Osteocyte (in vitro differentiated cells): Measurements from ENCODE around the gene GRHL3. TPM values are rescaled to one million over a fixed set of nuclear protein-coding genes. Genes with fewer than 3 reads are reported as not detected.

Experiments
- DNase-seq: peaks from one replicate; pipeline ENCODE4 v3.0.0; 2021; ENCODE audit warnings: mixed read lengths; ENCODE audit not compliant: unreplicated experiment; ENCODE audit errors: extremely low spot score
- H3K27ac Mint-ChIP-seq: one replicate; pipeline ENCODE4 v1.8.0; 2021; ENCODE audit warnings: mild to moderate bottlenecking, mixed read lengths; ENCODE audit not compliant: unreplicated experiment
- H3K27me3 Mint-ChIP-seq: one replicate; pipeline ENCODE4 v1.8.0; 2021; ENCODE audit warnings: mixed read lengths; ENCODE audit not compliant: unreplicated experiment
- H3K36me3 Mint-ChIP-seq: one replicate; pipeline ENCODE4 v1.8.0; 2021; ENCODE audit warnings: mixed read lengths; ENCODE audit not compliant: unreplicated experiment
- H3K4me1 Mint-ChIP-seq: one replicate; pipeline ENCODE4 v1.8.0; 2021; ENCODE audit warnings: mixed read lengths; ENCODE audit not compliant: unreplicated experiment
- H3K4me3 Mint-ChIP-seq: one replicate; pipeline ENCODE4 v1.8.0; 2021; ENCODE audit warnings: mild to moderate bottlenecking, moderate library complexity, mixed read lengths; ENCODE audit not compliant: unreplicated experiment
- H3K9me3 Mint-ChIP-seq: one replicate; pipeline ENCODE4 v1.8.0; 2021; ENCODE audit warnings: mixed read lengths; ENCODE audit not compliant: unreplicated experiment
- total RNA-seq: library from RNA; stranded (reverse); gene quantifications from 2 replicates; pipeline ENCODE4 v1.2.1, GENCODE V29; 2021
- TF ChIP-seq, protein P1 (sequence below): fragments of 200-600 bp; sonication (generic); IDR thresholded peaks from 2 replicates; pipeline ENCODE4 v1.5.0; 2021; ENCODE audit warnings: antibody characterized with exemption, mild to moderate bottlenecking, moderate library complexity

GRHL3 gene
- total RNA-seq, 1 donor from 2014 or later = not detected

DNA sequence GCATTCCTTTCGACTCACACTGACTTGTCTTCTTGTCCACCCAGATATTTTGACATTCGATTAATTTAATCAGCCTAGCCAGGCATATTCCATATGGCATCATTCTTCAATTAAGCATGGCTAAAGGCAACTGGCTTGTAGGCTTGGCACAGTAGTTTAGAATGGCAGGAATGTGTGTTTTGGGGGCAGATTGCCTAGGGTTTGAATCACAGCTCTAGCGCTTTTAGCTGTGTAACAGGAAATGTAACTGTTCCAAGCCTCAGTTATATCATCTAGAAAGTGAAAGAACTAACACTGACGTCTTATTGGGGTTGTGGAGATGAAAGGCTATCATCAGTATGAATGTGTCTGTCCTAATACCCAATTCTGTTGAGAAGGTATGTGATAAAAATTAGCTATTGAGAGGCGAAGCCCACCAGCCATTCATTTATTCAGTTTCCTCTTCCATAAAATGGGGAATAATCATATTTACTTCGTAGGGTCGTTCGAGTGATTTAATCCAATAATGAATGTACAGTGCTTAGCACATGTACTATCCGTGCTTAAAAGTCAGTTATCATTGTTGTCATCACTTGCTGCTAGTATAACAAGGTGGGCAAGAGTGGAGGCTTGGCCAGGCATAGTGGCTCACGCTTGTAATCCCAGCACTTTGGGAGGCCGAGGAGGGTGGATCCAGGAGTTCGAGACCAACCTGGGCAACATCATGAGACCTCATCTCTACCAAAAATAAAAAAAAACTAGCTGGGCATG, 41.6 kb upstream of the GRHL3 start:
- Mint-ChIP-seq H3K4me3 (no peak overlapping the region), H3K36me3 (peaks cover 6% of the 10 kb centered on the region), H3K27ac (no peak overlapping the region), H3K4me1 (peaks cover 6% of the 10 kb centered on the region), H3K9me3 (peaks cover 14% of the 10 kb centered on the region), H3K27me3 (peaks cover 10% of the 10 kb centered on the region)
- TF ChIP-seq, protein P1, sequence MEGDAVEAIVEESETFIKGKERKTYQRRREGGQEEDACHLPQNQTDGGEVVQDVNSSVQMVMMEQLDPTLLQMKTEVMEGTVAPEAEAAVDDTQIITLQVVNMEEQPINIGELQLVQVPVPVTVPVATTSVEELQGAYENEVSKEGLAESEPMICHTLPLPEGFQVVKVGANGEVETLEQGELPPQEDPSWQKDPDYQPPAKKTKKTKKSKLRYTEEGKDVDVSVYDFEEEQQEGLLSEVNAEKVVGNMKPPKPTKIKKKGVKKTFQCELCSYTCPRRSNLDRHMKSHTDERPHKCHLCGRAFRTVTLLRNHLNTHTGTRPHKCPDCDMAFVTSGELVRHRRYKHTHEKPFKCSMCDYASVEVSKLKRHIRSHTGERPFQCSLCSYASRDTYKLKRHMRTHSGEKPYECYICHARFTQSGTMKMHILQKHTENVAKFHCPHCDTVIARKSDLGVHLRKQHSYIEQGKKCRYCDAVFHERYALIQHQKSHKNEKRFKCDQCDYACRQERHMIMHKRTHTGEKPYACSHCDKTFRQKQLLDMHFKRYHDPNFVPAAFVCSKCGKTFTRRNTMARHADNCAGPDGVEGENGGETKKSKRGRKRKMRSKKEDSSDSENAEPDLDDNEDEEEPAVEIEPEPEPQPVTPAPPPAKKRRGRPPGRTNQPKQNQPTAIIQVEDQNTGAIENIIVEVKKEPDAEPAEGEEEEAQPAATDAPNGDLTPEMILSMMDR = no peak
- DNase-seq = no peak

DNA sequence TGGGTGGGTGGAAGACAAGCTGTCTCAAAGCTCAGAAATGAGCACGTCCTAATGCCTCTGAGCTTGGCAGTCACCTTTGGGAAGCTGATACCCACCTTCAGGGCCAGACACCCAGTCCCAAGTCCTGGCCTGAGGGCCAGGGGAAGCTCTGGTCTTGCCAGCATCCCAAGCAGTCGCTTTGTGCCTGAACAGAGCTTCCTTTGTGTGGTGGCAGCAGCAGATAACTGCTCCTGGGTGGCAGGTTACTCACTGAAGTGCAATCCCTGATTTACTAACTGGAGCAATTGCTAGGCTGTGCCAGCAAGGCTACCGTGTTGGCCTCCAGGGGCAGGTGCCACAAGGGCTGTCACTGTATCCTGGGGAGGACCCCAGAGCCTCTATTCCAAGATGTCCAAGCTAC, 40.4 kb upstream of the GRHL3 start:
- TF ChIP-seq, protein P1 = no peak
- H3K4me1 Mint-ChIP-seq = peaks cover 6% of the 10 kb centered on the region
- H3K9me3 Mint-ChIP-seq = peaks cover 6% of the 10 kb centered on the region
- peaks cover 3% of the 10 kb centered on the region for H3K36me3 Mint-ChIP-seq
- H3K4me3 Mint-ChIP-seq = no peak overlapping the region
- H3K27ac Mint-ChIP-seq = no peak overlapping the region
- DNase-seq = no peak
- peaks cover 9% of the 10 kb centered on the region for H3K27me3 Mint-ChIP-seq

DNA sequence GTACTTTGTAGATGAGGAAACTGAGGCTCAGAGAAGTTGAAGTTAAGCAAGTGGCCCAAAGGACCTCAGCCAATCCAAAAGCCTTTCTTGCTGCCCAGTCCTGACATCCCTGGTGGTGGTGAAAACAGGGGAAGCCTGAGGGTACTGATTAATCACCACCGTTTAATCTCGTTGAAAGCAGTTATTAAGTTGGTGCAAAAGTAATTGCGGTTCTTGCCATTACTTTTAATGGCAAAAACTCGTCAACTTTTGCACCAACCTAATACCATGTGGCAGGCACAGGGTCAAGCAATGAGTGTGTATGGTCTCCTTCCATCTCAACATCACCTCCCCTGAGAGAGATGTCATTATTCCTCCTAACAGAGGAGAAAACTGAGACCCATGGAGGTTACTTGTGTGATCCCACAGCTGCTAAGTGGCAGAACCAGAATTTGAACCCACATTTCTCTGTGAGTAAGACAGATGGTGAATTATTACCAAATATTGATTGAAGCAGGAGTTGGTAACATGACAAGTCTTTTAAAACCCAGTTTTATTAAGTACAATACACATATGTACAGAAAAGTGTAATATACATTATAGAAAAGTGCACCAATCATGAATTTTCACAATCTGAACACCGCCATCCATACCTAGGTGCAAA, 39.4 kb upstream of the GRHL3 start:
- no peak overlapping the region for H3K4me3 Mint-ChIP-seq
- H3K4me1 Mint-ChIP-seq = peaks cover 11% of the 10 kb centered on the region
- no peaks in the 10 kb centered on the region for H3K36me3 Mint-ChIP-seq
- no peak for DNase-seq
- H3K27me3 Mint-ChIP-seq = peaks cover 5% of the 10 kb centered on the region
- peaks cover 3% of the 10 kb centered on the region for H3K9me3 Mint-ChIP-seq
- no peak overlapping the region for H3K27ac Mint-ChIP-seq
- TF ChIP-seq, protein P1 = no peak

DNA sequence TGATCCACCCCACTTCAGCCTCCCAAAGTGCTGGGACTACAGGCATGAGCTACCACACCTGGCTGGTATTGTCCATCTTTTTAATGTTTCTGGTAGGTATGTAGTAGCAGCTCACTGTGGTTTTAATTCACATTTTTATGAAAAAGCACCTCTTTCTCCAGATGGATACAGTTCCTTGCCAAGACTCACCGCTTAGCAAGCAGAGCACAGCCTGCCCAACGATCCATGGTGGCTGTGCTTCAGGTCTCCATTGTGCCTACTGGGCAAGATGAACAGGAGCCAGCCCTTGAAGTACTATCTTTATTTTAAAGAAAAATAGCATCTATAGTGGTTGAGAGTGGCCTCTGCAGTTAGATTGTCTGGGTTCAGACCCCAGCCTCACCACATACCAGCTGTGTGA, 37.6 kb upstream of the GRHL3 start:
- Mint-ChIP-seq H3K9me3 (peaks cover 3% of the 10 kb centered on the region), H3K4me1 (peaks cover 11% of the 10 kb centered on the region), H3K4me3 (no peak overlapping the region), H3K36me3 (no peaks in the 10 kb centered on the region), H3K27ac (no peak overlapping the region), H3K27me3 (peaks cover 5% of the 10 kb centered on the region)
- DNase-seq = no peak
- TF ChIP-seq, protein P1 = no peak

GRCh38 chr1:24282491-24282890, 36.7 kb upstream of the GRHL3 start:
- TF ChIP-seq, protein P1 = no peak
- no peaks in the 10 kb centered on the region for H3K36me3 Mint-ChIP-seq
- H3K9me3 Mint-ChIP-seq = peaks cover 3% of the 10 kb centered on the region
- H3K27ac Mint-ChIP-seq = no peak overlapping the region
- H3K4me3 Mint-ChIP-seq = no peak overlapping the region
- H3K4me1 Mint-ChIP-seq = peaks cover 9% of the 10 kb centered on the region
- DNase-seq = no peak
- peaks cover 5% of the 10 kb centered on the region for H3K27me3 Mint-ChIP-seq
